SK-N-SH (cell line): Measurements from ENCODE around the gene RAPGEF2. TPM values are rescaled to one million over a fixed set of nuclear protein-coding genes. Genes with fewer than 3 reads are reported as not detected.
"Not testable (repeated sequence)": the region's sequence is repeated elsewhere in the genome, so short reads cannot be mapped to it uniquely, and the experiment has no call there.

Experiments used
- CTCF ChIA-PET: fragments of 300-600, 350-600 bp; formaldehyde crosslinking; extraction: SDS; loops from one replicate; lab custom pipeline; 2021; lab: Yijun Ruan, JAX
- POLR2A ChIA-PET: fragments of 350-600 bp; sonication (Branson Sonifier 250); formaldehyde crosslinking; extraction: SDS; loops from one replicate; lab custom pipeline; 2020; ENCODE audit warnings: antibody characterized with exemption, inconsistent platforms; lab: Yijun Ruan, JAX
- DNase-seq: peaks from one replicate; pipeline ENCODE4 v3.0.0; 2012
- H2AFZ ChIP-seq: fragments of 200-600 bp; sonication (generic); 2 replicates; pipeline ENCODE4 v1.8.1; 2016; ENCODE audit warnings: antibody characterized with exemption, mild to moderate bottlenecking, low read depth
- H3F3A ChIP-seq: fragments of 200-600 bp; sonication (generic); replicated peaks from 2 replicates; pipeline ENCODE3; 2016; ENCODE audit warnings: antibody characterized with exemption, mild to moderate bottlenecking; ENCODE audit not compliant: insufficient read depth
- H3K27ac ChIP-seq, 2 experiments: fragments of 200-500 bp in 1 of 2; fragments of 200-600 bp in 1 of 2; sonication (Bioruptor generic) in 1 of 2; sonication (generic), shearing (Covaris generic) in 1 of 2; 2 replicates each; pipeline versions ENCODE4 v1.5.1 to v1.6.1; 2014 to 2016; ENCODE audit warnings: low read depth in 2 of 2, inconsistent platforms in 1 of 2, low read length in 1 of 2, mild to moderate bottlenecking in 1 of 2, mixed read lengths in 1 of 2
- H3K27me3 ChIP-seq: fragments of 200-600 bp; sonication (generic), shearing (Covaris generic); 2 replicates; pipeline ENCODE4 v1.6.1; 2016; ENCODE audit warnings: mixed run types; ENCODE audit not compliant: insufficient read depth
- H3K36me3 ChIP-seq, 2 experiments: fragments of 200-500 bp in 1 of 2; fragments of 200-600 bp in 1 of 2; sonication (Bioruptor generic) in 1 of 2; sonication (generic) in 1 of 2; replicated peaks in 1 of 2; 2 replicates each; pipeline versions ENCODE3 to v1.5.1; 2014 to 2016; ENCODE audit warnings: low read length in 1 of 2, mild to moderate bottlenecking in 1 of 2; ENCODE audit not compliant: insufficient read depth in 2 of 2, control insufficient read depth in 1 of 2
- H3K4me1 ChIP-seq, 2 experiments: fragments of 200-500 bp in 1 of 2; fragments of 200-600 bp in 1 of 2; sonication (Bioruptor generic) in 1 of 2; sonication (generic), shearing (Covaris generic) in 1 of 2; 2 replicates each; pipeline versions ENCODE4 v1.5.1 to v1.6.1; 2014 to 2016; ENCODE audit warnings: low read depth in 1 of 2, low read length in 1 of 2, mixed run types in 1 of 2; ENCODE audit not compliant: insufficient read depth in 2 of 2, control insufficient read depth in 1 of 2
- H3K4me2 ChIP-seq: fragments of 200-600 bp; sonication (generic), shearing (Covaris generic); 2 replicates; pipeline ENCODE4 v1.6.1; 2017; ENCODE audit warnings: mixed run types
- H3K4me3 ChIP-seq, 2 experiments: fragments of 200-500 bp in 1 of 2; fragments of 200-600 bp in 1 of 2; sonication (Bioruptor generic) in 1 of 2; sonication (generic), shearing (Covaris generic) in 1 of 2; 2 replicates each; pipeline versions ENCODE4 v1.5.1 to v1.8.1; 2014 to 2016; ENCODE audit warnings: low read depth in 2 of 2, inconsistent platforms in 1 of 2, low read length in 1 of 2, mild to moderate bottlenecking in 1 of 2, mixed read lengths in 1 of 2, moderate library complexity in 1 of 2
- H3K79me2 ChIP-seq: fragments of 200-600 bp; sonication (generic); 2 replicates; pipeline ENCODE4 v1.8.1; 2017; ENCODE audit warnings: mild to moderate bottlenecking; ENCODE audit not compliant: insufficient read depth
- H3K9ac ChIP-seq: fragments of 200-600 bp; sonication (generic); 2 replicates; pipeline ENCODE4 v1.6.1; 2017; ENCODE audit warnings: mixed run types
- H3K9me2 ChIP-seq: fragments of 200-600 bp; sonication (generic); 2 replicates; pipeline ENCODE4 v1.6.1; 2017; ENCODE audit warnings: mixed run types
- H3K9me3 ChIP-seq: fragments of 200-600 bp; sonication (generic); 2 replicates; pipeline ENCODE4 v1.6.1; 2017; ENCODE audit warnings: mixed run types, mild to moderate bottlenecking, moderate library complexity
- H4K20me1 ChIP-seq: fragments of 200-600 bp; sonication (generic); 2 replicates; pipeline ENCODE4 v1.6.1; 2017; ENCODE audit warnings: mild to moderate bottlenecking, mixed run types; ENCODE audit not compliant: insufficient read depth
- EZH2phosphoT487 ChIP-seq: fragments of 200-600 bp; sonication (generic); IDR thresholded peaks from 2 replicates; pipeline ENCODE4 v1.6.1; 2017; ENCODE audit warnings: low read depth, mixed run types, mild to moderate bottlenecking, antibody characterized with exemption, moderate library complexity, borderline replicate concordance
- FOSL2 ChIP-seq: IDR thresholded peaks from 2 replicates; pipeline ENCODE4 v1.4.0; 2012; ENCODE audit warnings: low read depth, mild to moderate bottlenecking, moderate library complexity, borderline replicate concordance
- GABPA ChIP-seq: IDR thresholded peaks from 2 replicates; pipeline ENCODE4 v1.4.0; 2012; ENCODE audit warnings: low read depth, mild to moderate bottlenecking
- MEF2A ChIP-seq: IDR thresholded peaks from 2 replicates; pipeline ENCODE4 v1.4.0; 2012; ENCODE audit warnings: low read depth, borderline replicate concordance
- NFIC ChIP-seq: IDR thresholded peaks from 2 replicates; pipeline ENCODE4 v1.4.0; 2012; ENCODE audit warnings: borderline replicate concordance
- NRF1 ChIP-seq: IDR thresholded peaks from 2 replicates; pipeline ENCODE4 v1.6.1; 2012; ENCODE audit warnings: low read depth, mild to moderate bottlenecking, low read length
- POLR2AphosphoS5 ChIP-seq: IDR thresholded peaks from 2 replicates; pipeline ENCODE4 v1.6.1; 2012; ENCODE audit warnings: low read depth, low read length
- RAD21 ChIP-seq: IDR thresholded peaks from 2 replicates; pipeline ENCODE4 v1.6.1; 2012; ENCODE audit warnings: mild to moderate bottlenecking, low read length
- RCOR1 ChIP-seq: fragments of 150-350 bp; IDR thresholded peaks from 2 replicates; pipeline ENCODE4 v1.6.1; 2017; ENCODE audit warnings: antibody characterized with exemption, low read length
- RXRA ChIP-seq: IDR thresholded peaks from 2 replicates; pipeline ENCODE4 v1.4.0; 2012; ENCODE audit warnings: low read depth, mild to moderate bottlenecking, borderline replicate concordance
- SIN3A ChIP-seq: IDR thresholded peaks from 2 replicates; pipeline ENCODE4 v1.6.1; 2012; ENCODE audit warnings: low read depth, mild to moderate bottlenecking, low read length, moderate library complexity, borderline replicate concordance
- SMC3 ChIP-seq: IDR thresholded peaks from 2 replicates; pipeline ENCODE4 v1.6.1; 2012; ENCODE audit warnings: low read depth, low read length, improper control_type of control experiment
- TAF1 ChIP-seq: IDR thresholded peaks from 2 replicates; pipeline ENCODE4 v1.6.1; 2012; ENCODE audit warnings: low read depth, mild to moderate bottlenecking, low read length, moderate library complexity, borderline replicate concordance
- WGBS: methylation state at CpG from one replicate; pipeline ENCODE4 v1.1.6; 2017; ENCODE audit warnings: low lambda C conversion rate; 5-methylcytosine and 5-hydroxymethylcytosine counted together
- polyA plus RNA-seq, 3 experiments: library from polyadenylated mRNA; depleted of rRNA; stranded (reverse); fragments of >200 nt; gene quantifications; 2 replicates each; pipeline ENCODE4 v1.2.3, GENCODE V29; 2012
- TF ChIP-seq, protein P1 (sequence below): IDR thresholded peaks from 2 replicates; pipeline ENCODE4 v1.6.1; 2012; ENCODE audit warnings: mild to moderate bottlenecking, low read depth, low read length, moderate library complexity
- TF ChIP-seq, protein P2 (sequence below): IDR thresholded peaks from 2 replicates; pipeline ENCODE4; 2012
- TF ChIP-seq, protein P3 (sequence below): IDR thresholded peaks from 2 replicates; pipeline ENCODE4 v1.4.0; 2012; ENCODE audit warnings: low read depth, borderline replicate concordance

RAPGEF2 gene
- polyA plus RNA-seq, 1 of the 3 experiments (the other 2 are of a cell fraction) = 19.2 TPM

DNA sequence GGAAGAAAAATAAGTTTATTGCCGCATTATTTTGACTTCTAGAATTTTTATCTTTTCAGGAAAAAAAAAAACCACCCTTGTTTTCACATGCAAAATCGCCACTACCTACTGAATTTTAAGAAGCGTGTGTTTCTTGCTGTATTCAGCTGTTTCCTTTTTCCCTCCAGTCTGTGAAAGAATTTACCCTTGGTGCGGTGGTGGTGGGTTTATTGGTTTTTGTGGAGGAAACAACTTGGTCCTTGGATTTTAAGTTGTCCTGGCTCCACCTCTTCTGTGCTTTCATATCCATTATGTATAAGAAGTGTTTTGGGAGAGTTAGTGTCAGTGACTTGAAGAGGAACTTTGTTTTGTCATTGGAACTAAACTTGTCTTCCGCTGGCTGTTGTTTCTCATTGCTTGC lies 8.1 kb downstream of the RAPGEF2 start:
- H3K9ac ChIP-seq = no peak overlapping the region
- H3K36me3 ChIP-seq = peaks cover 0 to 9% of the 10 kb centered on the region in 2 experiments
- POLR2A ChIA-PET = no interaction called here
- no peak for DNase-seq
- H3K27ac ChIP-seq = no peak overlapping the region
- no peaks in the 10 kb centered on the region for H3K9me2 ChIP-seq
- CTCF ChIA-PET = no interaction called here
- peaks cover 2 to 19% of the 10 kb centered on the region in 2 experiments; a peak in 3 of 4 replicates for H3K4me1 ChIP-seq
- TF ChIP-seq SMC3 (no peak), MEF2A (no peak), POLR2AphosphoS5 (no peak), FOSL2 (no peak), SIN3A (no peak), EZH2phosphoT487 (no peak)
- TF ChIP-seq, all 33 proteins: peak for 0
- peaks cover 62% of the 10 kb centered on the region for H4K20me1 ChIP-seq
- 96% methylated on average over 5 of the region's 5 CpGs for WGBS
- H3K4me3 ChIP-seq = no peak overlapping the region
- no peak overlapping the region for H3K4me2 ChIP-seq
- no peak overlapping the region for H2AFZ ChIP-seq
- H3K27me3 ChIP-seq = no peaks in the 10 kb centered on the region
- peaks cover 2% of the 10 kb centered on the region for H3F3A ChIP-seq
- peaks cover 9% of the 10 kb centered on the region for H3K9me3 ChIP-seq
- peaks cover 100% of the 10 kb centered on the region for H3K79me2 ChIP-seq

DNA sequence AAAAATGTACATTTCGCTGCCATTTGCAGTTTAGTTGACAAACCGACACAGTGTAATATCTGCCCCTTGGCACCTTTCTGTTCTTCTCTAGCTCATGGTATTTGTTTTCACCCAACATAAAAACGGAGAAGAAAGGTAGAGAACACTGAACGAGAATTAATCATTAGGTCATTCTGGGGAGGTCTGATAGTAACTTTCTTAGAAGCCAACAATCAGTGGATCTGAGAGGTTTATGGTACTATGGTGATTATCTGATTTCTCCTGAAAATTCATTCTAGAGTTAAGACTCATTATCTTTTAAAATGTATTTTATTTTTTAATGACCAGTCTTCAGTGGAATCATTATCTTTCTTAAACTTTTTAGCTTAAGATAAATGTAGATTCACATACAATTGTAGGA lies 8.5 kb downstream of the RAPGEF2 start:
- Histone ChIP-seq H3K9me3 (peaks cover 9% of the 10 kb centered on the region), H3K79me2 (peaks cover 100% of the 10 kb centered on the region), H3K9ac (no peak overlapping the region), H4K20me1 (peaks cover 58% of the 10 kb centered on the region), H3K9me2 (no peaks in the 10 kb centered on the region), H3K27ac (no peak overlapping the region), H3K36me3 (peaks cover 0 to 11% of the 10 kb centered on the region in 2 experiments), H3K4me2 (no peak overlapping the region), H3K4me1 (peaks cover 0 to 18% of the 10 kb centered on the region in 2 experiments; a peak in 2 of 4 replicates), H3F3A (peaks cover 6% of the 10 kb centered on the region), H3K27me3 (no peaks in the 10 kb centered on the region), H2AFZ (no peak overlapping the region), H3K4me3 (no peak overlapping the region)
- no peak for DNase-seq
- ChIA-PET POLR2A (no interaction called here), CTCF (no interaction called here)
- 91% methylated on average over 4 of the region's 4 CpGs for WGBS
- TF ChIP-seq, protein P1, sequence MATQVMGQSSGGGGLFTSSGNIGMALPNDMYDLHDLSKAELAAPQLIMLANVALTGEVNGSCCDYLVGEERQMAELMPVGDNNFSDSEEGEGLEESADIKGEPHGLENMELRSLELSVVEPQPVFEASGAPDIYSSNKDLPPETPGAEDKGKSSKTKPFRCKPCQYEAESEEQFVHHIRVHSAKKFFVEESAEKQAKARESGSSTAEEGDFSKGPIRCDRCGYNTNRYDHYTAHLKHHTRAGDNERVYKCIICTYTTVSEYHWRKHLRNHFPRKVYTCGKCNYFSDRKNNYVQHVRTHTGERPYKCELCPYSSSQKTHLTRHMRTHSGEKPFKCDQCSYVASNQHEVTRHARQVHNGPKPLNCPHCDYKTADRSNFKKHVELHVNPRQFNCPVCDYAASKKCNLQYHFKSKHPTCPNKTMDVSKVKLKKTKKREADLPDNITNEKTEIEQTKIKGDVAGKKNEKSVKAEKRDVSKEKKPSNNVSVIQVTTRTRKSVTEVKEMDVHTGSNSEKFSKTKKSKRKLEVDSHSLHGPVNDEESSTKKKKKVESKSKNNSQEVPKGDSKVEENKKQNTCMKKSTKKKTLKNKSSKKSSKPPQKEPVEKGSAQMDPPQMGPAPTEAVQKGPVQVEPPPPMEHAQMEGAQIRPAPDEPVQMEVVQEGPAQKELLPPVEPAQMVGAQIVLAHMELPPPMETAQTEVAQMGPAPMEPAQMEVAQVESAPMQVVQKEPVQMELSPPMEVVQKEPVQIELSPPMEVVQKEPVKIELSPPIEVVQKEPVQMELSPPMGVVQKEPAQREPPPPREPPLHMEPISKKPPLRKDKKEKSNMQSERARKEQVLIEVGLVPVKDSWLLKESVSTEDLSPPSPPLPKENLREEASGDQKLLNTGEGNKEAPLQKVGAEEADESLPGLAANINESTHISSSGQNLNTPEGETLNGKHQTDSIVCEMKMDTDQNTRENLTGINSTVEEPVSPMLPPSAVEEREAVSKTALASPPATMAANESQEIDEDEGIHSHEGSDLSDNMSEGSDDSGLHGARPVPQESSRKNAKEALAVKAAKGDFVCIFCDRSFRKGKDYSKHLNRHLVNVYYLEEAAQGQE = no peak
- TF ChIP-seq NRF1 (no peak), SMC3 (no peak), NFIC (no peak), GABPA (no peak), POLR2AphosphoS5 (no peak), RXRA (no peak), RCOR1 (no peak), RAD21 (no peak), TAF1 (no peak)
- TF ChIP-seq, protein P2, sequence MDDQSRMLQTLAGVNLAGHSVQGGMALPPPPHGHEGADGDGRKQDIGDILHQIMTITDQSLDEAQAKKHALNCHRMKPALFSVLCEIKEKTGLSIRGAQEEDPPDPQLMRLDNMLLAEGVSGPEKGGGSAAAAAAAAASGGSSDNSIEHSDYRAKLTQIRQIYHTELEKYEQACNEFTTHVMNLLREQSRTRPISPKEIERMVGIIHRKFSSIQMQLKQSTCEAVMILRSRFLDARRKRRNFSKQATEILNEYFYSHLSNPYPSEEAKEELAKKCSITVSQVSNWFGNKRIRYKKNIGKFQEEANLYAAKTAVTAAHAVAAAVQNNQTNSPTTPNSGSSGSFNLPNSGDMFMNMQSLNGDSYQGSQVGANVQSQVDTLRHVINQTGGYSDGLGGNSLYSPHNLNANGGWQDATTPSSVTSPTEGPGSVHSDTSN = no peak
- TF ChIP-seq, protein P3, sequence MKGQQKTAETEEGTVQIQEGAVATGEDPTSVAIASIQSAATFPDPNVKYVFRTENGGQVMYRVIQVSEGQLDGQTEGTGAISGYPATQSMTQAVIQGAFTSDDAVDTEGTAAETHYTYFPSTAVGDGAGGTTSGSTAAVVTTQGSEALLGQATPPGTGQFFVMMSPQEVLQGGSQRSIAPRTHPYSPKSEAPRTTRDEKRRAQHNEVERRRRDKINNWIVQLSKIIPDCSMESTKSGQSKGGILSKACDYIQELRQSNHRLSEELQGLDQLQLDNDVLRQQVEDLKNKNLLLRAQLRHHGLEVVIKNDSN = no peak

DNA sequence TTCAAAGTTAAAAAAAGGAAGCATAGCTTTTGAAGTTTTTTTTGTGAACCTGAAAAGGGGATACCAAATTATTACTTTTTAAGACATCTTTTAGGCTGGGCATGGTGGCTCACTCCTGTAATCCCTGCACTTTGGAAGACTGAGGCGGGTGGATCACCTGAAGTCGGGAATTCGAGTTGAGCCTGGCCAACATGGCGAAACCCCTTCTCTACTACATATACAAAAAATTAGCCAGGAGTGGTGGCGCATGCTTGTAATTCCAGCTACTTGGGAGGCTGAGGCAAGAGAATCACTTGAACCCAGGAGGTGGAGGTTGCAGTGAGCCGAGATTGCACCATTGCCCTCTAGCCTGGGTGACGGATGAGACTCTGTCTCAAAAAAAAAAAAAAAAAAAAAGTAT lies 10.5 kb downstream of the RAPGEF2 start:
- H3K79me2 ChIP-seq = peaks cover 97% of the 10 kb centered on the region
- WGBS = 95% methylated on average over 7 of the region's 7 CpGs

More for the DNA sequence above, 10.5 kb downstream of the RAPGEF2 start:
- H3K27ac ChIP-seq, DNase-seq, H3K4me3 ChIP-seq, H3K9me3 ChIP-seq, POLR2A ChIA-PET, H3K4me2 ChIP-seq, H3F3A ChIP-seq, H3K27me3 ChIP-seq, H3K9ac ChIP-seq, H2AFZ ChIP-seq, H3K9me2 ChIP-seq, H3K4me1 ChIP-seq: not testable (repeated sequence)
- Histone ChIP-seq H4K20me1 (peaks cover 42% of the 10 kb centered on the region), H3K36me3 (peaks cover 0 to 11% of the 10 kb centered on the region in 2 experiments)
- CTCF ChIA-PET = interaction anchor here (0.6 kb wide), 1 partner anchor 61 kb away, joined by 3 read pairs; no protein-coding TSS in a partner anchor
